HUDEP-2 (cell line): ENCODE results near the gene TM6SF1.
"Not testable (repeated sequence)": the region's sequence is repeated elsewhere in the genome, so short reads cannot be mapped to it uniquely, and the experiment has no call there.

Experiments
- DNase-seq, 76 experiments: peaks; one replicate each; lab custom pipeline; 2025; ENCODE audit not compliant: unreplicated experiment in 76 of 76; lab: John Stamatoyannopoulos, UW

Gene TM6SF1

DNA sequence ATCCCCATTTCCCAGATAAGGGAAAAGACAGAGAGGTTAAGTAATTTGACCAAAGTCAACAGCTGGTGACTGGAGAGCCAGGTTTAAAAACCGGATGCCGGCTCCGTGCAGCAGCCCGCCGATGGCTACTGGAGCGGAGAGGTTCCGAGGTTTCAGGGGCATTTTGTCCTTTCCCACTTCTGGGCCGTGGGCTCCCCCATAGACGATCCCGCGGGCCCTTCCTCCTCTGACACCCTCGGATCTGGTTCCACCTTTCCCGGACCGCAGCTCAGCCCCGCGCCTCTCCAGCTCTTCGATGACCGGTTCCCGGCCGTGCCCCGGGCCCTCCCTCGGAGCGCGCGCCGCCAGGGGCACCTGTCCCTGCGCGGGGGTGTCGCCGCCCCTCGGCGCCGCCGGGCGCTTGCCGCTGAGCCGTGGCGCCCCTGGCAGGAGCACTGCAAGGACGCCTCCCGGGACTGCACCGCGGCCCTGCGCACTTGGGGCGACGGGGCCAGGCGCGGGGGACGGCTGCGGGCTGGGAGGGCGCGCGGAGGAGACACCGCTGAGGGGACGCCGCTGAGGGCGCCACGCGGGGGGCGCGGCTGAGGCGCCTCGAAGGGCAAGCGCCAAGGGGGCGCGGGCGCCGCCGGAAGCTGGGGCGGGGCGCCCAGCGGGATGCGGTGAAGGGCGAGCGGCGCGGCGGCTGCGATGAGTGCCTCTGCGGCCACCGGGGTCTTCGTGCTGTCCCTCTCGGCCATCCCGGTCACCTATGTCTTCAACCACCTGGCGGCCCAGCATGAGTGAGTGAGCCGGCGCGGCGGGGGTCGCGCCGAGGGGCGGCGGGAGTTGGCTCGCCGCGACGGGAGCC, at the start of gene TM6SF1:
TM6SF1 (plus strand) TSS at position 652 of the 847 bp plus-strand sequence; CDS start at position 688, 36 bp downstream.
- DNase-seq, result peak in 21 of 76 experiments; percentile 7 to 37 (median 21)

DNA sequence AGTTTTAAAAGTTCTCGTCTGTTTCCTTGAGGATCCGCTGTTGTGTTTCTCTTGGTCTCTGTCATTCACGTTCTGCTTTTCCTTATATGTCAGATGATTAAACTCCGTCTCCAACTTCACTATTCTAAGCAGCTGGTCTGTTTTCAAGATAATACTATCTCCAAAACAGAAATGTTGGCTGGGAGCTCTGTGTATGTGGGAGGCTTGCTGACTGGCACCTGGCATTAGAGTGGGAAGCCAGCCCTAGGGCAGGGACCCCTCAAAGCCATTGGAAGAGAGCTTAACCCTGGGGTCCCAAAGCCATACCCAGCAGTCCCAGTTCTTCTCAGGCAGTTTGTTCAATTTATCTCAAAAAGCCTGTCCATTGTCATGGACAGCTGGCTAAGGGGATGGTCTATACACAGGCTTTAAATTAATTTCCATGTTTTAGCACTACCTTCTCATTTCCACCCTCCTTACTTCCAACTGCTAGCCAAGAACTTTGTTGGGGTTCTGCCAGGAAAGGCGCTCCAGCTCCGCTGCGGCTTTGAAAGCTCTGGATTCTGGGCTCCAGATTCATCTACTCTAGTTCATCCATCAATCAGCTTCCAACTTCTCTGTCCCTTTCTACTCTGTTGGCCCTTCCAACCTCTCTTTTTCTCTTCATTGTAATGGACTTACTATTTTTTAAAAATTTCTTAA, 49.6 kb upstream of the TM6SF1 start:
- peak in 25 of 76 experiments; percentile 3 to 47 (median 19) for DNase-seq

DNA sequence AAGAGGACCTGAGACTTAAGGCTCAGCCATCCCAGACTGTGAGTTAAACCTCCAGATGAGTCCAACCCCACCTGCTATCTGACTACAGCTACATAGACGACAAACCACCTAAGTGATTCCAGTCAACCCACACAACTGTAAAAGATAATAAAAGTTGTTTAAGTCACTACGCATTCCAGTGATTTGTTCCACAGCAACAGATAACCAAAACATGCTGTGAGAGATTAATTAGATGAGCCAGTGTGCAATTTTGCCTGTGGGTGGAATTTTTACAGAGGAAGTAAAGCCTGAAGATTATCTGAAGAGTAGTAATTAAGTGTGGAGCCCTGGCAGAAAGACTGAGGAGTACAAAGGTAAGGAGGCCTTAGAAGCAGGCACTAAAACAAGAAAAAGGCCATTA, 45.8 kb upstream of the TM6SF1 start:
- peak in 2 of 76 experiments; percentile 19 to 39 for DNase-seq

DNA sequence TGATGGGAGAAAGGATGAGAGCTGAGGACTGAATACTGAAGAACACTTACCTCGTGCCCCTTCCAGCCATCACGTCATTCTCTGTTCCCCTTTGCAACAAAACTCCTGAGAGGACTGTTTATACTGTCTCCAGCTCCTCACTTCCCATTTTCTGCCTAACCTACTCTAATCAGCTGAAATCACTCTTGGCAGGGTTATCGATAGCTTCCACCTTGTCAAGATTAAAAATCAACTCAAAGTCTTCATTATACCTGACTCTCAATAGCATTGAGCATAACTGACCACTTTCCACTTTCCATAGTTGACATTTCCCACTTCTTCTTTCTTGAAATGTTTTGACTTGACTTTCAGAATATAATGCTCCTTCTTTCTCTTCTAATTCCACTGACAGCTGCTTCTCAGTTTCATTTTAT, 44.7 kb upstream of the TM6SF1 start:
- peak in 2 of 76 experiments; percentile 4 to 10 for DNase-seq

GRCh38 chr15:83063551-83063950, 43.9 kb upstream of the TM6SF1 start:
- DNase-seq, result peak in 1 of 76 experiments; percentile 15

DNA sequence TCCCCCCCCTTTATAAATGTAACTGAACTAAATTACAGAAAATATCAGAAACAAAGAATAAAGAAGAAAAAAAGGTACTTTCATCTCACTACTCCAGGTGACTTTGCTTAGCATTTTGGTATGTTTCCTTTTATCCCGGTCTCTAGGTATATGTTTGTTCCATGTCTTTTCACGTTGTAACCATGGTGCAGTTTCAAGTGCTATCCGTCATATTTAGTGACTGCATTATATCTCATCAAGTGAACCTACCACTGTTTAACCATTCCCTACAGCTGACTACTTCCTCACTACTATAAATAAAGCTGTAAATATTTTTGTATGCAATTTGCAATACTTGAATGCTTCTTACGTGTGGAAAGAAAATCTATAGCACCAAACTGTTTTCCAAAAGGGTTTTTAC, 42.6 kb upstream of the TM6SF1 start:
- peak in 3 of 76 experiments; percentile 10 to 21 (median 19) for DNase-seq

DNA sequence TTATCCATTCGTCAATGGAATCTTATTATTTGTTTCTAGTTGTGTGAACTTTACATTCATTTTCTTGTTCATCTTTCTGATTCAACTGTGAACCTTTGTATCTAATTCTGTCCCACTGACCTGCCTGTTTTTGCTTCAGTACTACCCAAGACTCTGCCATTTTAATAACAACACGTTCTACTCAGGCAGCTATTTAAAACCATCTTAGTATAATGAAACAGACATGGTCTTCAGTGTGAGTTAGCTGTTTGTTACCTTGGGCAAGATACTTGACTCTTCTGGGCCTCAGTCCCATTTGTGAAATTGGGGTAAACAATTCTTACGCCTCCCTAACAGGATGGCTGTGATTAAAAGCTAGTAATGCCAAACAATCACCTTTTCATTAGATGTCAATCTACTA, 42.0 kb upstream of the TM6SF1 start:
- no peak for DNase-seq

- DNase-seq, result peak in 2 of 76 experiments; percentile 8 to 38
Observed at GRCh38 chr15:83066034-83066733, 41.3 kb upstream of the TM6SF1 start.

- DNase-seq, result peak in 75 of 76 experiments; percentile 59 to 97 (median 92)
Observed at GRCh38 chr15:83066734-83067637, 40.5 kb upstream of the TM6SF1 start, which contains the start of gene BTBD1. Gene BTBD1 (minus strand): TSS chr15:83067252. CDS start chr15:83067151, 101 bp downstream.

DNA sequence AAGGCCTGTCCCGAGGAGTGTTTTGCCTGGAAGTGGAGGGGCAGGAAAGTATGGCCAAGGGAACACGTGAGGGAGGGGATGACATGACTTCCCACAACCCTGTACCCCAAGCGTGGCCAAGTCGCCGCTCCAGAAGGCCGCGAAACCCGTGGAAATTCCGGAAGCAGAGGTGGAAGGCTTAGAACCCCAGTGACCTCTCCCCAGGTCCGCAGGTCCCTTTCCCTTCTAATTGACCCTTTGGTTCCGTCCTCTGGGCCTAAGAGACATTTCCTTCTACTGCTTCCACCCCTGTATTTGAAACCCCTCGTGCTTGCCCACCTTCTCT, 39.8 kb upstream of the TM6SF1 start:
- DNase-seq, result no peak

- DNase-seq, result no peak
Observed at GRCh38 chr15:83068054-83068453, 39.4 kb upstream of the TM6SF1 start.

DNA sequence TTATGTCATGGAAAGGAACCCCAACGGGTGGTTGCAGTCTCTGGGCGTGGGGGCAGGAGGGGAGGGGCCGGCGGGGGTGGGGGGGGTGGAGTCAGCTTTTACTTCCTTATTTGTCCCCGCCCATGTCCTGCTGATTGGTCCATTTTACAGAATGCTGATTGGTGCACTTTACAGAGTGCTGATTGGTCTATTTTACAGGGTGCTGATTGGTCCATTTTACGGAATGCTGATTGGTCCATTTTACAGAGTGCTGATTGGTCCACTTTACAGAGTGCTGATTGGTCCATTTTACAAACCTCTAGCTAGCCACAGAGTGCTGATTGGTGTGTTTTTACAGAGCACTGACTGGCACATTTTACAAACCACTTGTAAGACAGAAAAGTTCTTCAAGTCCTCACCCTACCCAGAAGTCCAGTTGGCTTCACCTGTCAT, 38.2 kb upstream of the TM6SF1 start:
- DNase-seq, result peak in 43 of 76 experiments; percentile 8 to 71 (median 38)

- no peak for DNase-seq
Observed at GRCh38 chr15:83077491-83078230, 29.8 kb upstream of the TM6SF1 start.

DNA sequence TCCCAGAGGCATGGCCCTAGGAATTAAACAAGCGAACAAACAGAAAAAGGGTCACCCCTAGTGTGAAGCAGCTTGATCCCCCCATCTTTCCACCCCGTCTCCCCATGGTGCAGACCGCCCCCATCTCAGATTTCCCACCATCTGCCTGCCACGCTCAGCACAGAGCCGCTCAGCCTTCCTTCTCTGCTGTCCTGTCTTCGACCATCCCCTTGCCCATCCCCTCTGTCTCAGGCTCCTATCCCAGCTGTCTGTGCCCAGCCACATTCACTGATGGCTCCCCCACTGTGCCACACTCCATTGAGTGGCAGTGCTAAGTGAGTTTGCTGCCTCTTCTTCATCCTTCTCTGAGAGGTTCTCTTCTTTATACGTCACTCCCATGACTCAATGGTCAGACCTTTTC, 28.7 kb upstream of the TM6SF1 start:
- DNase-seq, result no peak

DNA sequence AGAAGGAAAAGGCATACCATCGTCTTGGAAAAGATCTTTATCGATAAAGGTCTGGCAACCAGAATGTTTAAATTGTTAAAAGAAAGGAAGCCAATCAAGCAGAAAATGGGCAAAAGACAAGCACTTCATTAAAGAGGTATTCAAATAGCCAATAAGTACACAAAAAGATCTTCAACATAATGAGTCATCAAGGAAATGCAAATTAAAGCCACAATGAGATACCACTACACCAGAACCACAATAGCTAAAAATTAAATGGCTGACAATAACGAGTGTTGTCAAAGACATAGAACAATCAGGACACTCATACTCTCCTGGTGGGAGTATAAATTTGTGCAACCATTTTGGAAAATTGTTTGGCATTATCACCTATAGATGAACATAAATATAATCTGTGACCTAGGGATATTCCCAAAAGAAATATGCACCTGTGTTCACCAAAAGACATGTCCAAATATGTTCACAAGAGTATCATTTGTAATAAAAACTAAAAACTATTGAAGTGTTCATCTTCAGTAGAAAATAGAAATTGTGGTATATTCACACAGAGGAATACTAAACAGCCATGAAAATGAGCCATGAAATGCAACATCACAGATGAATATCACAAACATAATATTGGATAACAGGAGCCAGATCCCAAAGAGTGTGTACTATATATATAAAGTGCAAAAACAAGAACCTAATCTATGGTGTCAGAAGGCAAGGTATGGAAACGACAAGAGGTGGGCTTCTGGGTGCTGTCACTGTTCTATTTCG, 26.0 kb upstream of the TM6SF1 start:
- DNase-seq, result no peak

- DNase-seq, result peak in 1 of 76 experiments; percentile 28
Observed at GRCh38 chr15:83082730-83083386, 24.6 kb upstream of the TM6SF1 start.

DNA sequence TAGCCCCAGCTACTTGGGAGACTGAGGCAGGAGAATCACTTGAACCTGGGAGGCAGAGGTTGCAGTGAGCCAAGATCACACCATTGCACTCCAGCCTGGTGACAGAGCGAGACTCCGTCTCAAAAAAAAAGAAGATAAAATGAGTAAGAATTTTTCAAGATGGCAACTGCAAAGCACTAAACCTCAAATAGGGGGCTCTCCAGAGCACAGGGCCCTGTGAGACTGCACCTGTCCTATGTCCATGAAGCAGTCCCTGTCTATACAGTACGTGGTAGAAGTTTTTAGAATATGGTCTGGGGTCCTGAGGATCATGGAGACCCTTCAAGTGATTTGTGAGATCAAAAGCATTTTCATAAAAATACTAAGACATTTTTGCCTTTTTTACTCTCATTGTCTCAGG, 22.0 kb upstream of the TM6SF1 start:
- not testable (repeated sequence) for DNase-seq
